Esophagus muscularis mucosa (tissue), 4 donors: ENCODE data around the gene XK. TPM values are rescaled to one million over a fixed set of nuclear protein-coding genes. Genes with fewer than 3 reads are reported as not detected.
"Not testable (repeated sequence)": the region's sequence is repeated elsewhere in the genome, so short reads cannot be mapped to it uniquely, and the experiment has no call there.

Experiments used
- DNase-seq: peaks from one replicate; pipeline ENCODE4 v3.0.0-alpha.2; 2017; ENCODE audit errors: extremely low spot score
- H3K27ac ChIP-seq, 4 donors: fragments of 200-600 bp; sonication (generic); replicated peaks in 1 of 4; 1 replicate in 3 of 4; 2 replicates in 1 of 4; pipeline ENCODE4 v1.5.1; 2016 to 2019; ENCODE audit warnings: mild to moderate bottlenecking in 1 of 4
- H3K27me3 ChIP-seq, 4 donors: fragments of 200-600 bp; sonication (generic); one replicate each; pipeline versions ENCODE4 v1.5.1 to v1.6.0; 2016 to 2019
- H3K36me3 ChIP-seq, 4 donors: fragments of 200-600 bp; sonication (generic); one replicate each; pipeline ENCODE4 v1.5.1; 2016 to 2019
- H3K4me1 ChIP-seq, 4 donors: fragments of 200-600 bp; sonication (generic); one replicate each; pipeline ENCODE4 v1.5.1; 2016 to 2019
- H3K4me3 ChIP-seq, 4 donors: fragments of 200-600 bp; sonication (generic); 1 replicate in 2 of 4; 2 replicates in 2 of 4; pipeline ENCODE4 v1.5.1; 2016 to 2019; ENCODE audit warnings: mild to moderate bottlenecking in 4 of 4, moderate library complexity in 1 of 4
- H3K9me3 ChIP-seq, 4 donors: fragments of 200-600 bp; sonication (generic); 1 replicate in 3 of 4; 2 replicates in 1 of 4; pipeline ENCODE4 v1.5.1; 2016 to 2019
- EP300 ChIP-seq: sonication (generic); formaldehyde crosslinking; IDR thresholded peaks from one replicate; pipeline ENCODE4 v1.6.1; 2017; ENCODE audit warnings: antibody characterized with exemption
- POLR2A ChIP-seq: fragments of 450-650 bp; IDR thresholded peaks from one replicate; pipeline ENCODE4 v1.6.1; 2017; ENCODE audit warnings: antibody characterized with exemption, moderate library complexity, mild to moderate bottlenecking, low read depth
- POLR2AphosphoS5 ChIP-seq, 2 donors: sonication (generic); formaldehyde crosslinking; IDR thresholded peaks; one replicate each; pipeline ENCODE4 v1.6.1; 2017; ENCODE audit warnings: antibody characterized with exemption in 2 of 2
- WGBS: methylation state at CpG from one replicate; pipeline ENCODE4 v1.1.5; 2018; 5-methylcytosine and 5-hydroxymethylcytosine counted together
- intact Hi-C: fragments of 100-400 bp; cut with DNase I; formaldehyde crosslinking; loops from one replicate; pipeline ENCODE4 v1.15.1; 2023
- total RNA-seq, 4 donors: library from RNA; depleted of rRNA; stranded (reverse); fragments of >200 nt; gene quantifications; one replicate each; pipeline versions ENCODE4 v1.1.0 to v1.2.1, GENCODE V29; 2016
- TF ChIP-seq, protein P1 (sequence below), 3 experiments: fragments of 200-600 bp in 2 of 3; fragments of 450-650 bp in 1 of 3; sonication (generic) in 2 of 3; IDR thresholded peaks; one replicate each; pipeline ENCODE4 v1.5.1; 2017 to 2019; ENCODE audit warnings: antibody characterized with exemption in 3 of 3, mild to moderate bottlenecking in 2 of 3, moderate library complexity in 1 of 3

XK gene
- total RNA-seq, 4 donors from 2014 or later, result 8.4 to 11.9 (median 9.9) TPM

DNA sequence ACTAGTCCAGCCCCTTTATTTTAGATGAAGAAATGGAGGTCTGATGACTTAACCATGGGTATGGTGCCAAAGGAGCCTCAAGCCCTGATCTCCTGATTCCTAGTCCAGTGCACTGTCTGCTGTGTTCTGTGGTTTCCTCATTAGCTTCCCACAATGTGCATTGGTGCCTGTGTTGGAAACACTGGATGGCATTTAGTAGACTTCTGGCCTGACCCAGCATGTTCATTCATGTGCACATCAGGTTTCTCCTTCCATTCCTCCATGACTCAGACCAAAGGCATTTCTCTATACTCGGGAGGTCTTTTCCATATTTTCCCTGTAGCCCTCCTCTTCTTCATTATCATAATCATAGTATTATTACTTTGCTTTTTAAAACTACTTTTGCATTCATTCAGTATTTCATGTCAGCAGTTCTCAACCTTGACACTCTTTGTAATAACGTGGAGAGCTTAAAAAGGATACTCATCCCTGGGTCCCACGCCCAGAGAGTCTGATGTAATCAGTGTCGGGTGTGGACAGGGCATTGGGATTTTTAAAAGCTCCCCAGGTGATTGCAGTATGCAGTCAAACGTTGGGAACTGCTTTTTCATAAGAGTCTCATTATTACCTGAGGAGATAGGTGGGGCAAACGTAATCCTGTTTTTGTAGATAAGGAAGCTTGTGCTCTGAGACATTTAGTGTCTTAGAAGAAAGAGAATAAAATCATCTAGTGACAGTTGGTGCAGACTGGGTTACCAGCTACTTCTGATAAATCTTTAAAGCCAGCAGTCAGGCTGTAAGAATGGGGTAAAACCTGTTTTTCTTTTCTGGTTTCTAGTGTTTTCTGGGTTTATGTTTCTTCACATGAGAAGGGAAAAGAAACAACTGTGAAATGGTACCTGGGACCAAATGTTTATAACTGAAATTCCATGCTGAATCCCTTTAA lies 40.9 kb upstream of the XK start:
- Histone ChIP-seq H3K4me3 (no peak overlapping the region), H3K9me3 (no peaks in the 10 kb centered on the region), H3K36me3 (no peaks in the 10 kb centered on the region), H3K4me1 (no peaks in the 10 kb centered on the region), H3K27ac (no peak overlapping the region), H3K27me3 (no peaks in the 10 kb centered on the region)
- no peak for DNase-seq
- intact Hi-C loops, result no loop called here
- 59% methylated on average over 6 of the region's 6 CpGs for WGBS
- TF ChIP-seq POLR2AphosphoS5 (IDR thresholded peaks at IDR 0.05), result no peak
- no peak for TF ChIP-seq EP300
- TF ChIP-seq, protein P1, sequence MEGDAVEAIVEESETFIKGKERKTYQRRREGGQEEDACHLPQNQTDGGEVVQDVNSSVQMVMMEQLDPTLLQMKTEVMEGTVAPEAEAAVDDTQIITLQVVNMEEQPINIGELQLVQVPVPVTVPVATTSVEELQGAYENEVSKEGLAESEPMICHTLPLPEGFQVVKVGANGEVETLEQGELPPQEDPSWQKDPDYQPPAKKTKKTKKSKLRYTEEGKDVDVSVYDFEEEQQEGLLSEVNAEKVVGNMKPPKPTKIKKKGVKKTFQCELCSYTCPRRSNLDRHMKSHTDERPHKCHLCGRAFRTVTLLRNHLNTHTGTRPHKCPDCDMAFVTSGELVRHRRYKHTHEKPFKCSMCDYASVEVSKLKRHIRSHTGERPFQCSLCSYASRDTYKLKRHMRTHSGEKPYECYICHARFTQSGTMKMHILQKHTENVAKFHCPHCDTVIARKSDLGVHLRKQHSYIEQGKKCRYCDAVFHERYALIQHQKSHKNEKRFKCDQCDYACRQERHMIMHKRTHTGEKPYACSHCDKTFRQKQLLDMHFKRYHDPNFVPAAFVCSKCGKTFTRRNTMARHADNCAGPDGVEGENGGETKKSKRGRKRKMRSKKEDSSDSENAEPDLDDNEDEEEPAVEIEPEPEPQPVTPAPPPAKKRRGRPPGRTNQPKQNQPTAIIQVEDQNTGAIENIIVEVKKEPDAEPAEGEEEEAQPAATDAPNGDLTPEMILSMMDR (IDR thresholded peaks at IDR 0.05), result no peak
- no peak for TF ChIP-seq POLR2A

DNA sequence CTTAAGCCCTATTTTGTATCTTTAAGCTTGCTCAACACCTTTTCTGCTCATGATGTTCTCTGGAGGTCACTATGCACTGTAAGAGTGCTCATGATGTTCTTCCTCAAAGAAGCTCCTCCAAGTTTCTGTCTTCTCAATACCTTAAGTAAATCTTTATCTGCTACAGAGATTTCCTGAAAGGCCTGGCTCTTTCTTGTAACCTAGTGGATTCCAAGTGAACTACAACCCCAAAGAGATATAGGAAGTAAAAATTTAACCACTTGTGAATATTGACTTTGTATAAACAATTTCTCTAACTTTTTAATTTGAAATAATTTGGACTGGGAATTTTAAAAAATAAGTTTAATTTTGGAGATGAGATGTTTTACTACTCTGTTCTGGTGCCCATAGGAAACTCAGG lies 39.3 kb upstream of the XK start:
- Histone ChIP-seq H3K9me3 (no peaks in the 10 kb centered on the region), H3K4me1 (no peaks in the 10 kb centered on the region), H3K36me3 (no peaks in the 10 kb centered on the region), H3K4me3 (no peak overlapping the region), H3K27ac (no peak overlapping the region), H3K27me3 (no peaks in the 10 kb centered on the region)
- DNase-seq, result no peak
- TF ChIP-seq POLR2AphosphoS5 (IDR thresholded peaks at IDR 0.05), result no peak
- TF ChIP-seq, protein P1 (IDR thresholded peaks at IDR 0.05), result no peak
- no peak for TF ChIP-seq EP300
- no peak for TF ChIP-seq POLR2A
- intact Hi-C loops, result no loop called here

- intact Hi-C loops, H3K4me1 ChIP-seq, H3K27ac ChIP-seq, H3K9me3 ChIP-seq, DNase-seq, H3K4me3 ChIP-seq, H3K27me3 ChIP-seq, H3K36me3 ChIP-seq: not testable (repeated sequence)
- WGBS, result 88% methylated on average over 2 of the region's 2 CpGs
Observed at GRCh38 chrX:37650879-37651278, 34.7 kb upstream of the XK start.

GRCh38 chrX:37651921-37652452 lies 33.6 kb upstream of the XK start:
- no peaks in the 10 kb centered on the region for H3K9me3 ChIP-seq
- H3K4me3 ChIP-seq, result no peak overlapping the region
- TF ChIP-seq, protein P1 (IDR thresholded peaks at IDR 0.05), result no peak
- TF ChIP-seq POLR2A (no peak), EP300 (no peak), POLR2AphosphoS5 (IDR thresholded peaks at IDR 0.05) (no peak)
- H3K27ac ChIP-seq, result no peak overlapping the region
- no peaks in the 10 kb centered on the region for H3K27me3 ChIP-seq
- intact Hi-C loops, result no loop called here
- no peaks in the 10 kb centered on the region for H3K36me3 ChIP-seq
- 67% methylated on average over 1 of the region's 1 CpG for WGBS
- no peak for DNase-seq
- no peaks in the 10 kb centered on the region for H3K4me1 ChIP-seq

DNA sequence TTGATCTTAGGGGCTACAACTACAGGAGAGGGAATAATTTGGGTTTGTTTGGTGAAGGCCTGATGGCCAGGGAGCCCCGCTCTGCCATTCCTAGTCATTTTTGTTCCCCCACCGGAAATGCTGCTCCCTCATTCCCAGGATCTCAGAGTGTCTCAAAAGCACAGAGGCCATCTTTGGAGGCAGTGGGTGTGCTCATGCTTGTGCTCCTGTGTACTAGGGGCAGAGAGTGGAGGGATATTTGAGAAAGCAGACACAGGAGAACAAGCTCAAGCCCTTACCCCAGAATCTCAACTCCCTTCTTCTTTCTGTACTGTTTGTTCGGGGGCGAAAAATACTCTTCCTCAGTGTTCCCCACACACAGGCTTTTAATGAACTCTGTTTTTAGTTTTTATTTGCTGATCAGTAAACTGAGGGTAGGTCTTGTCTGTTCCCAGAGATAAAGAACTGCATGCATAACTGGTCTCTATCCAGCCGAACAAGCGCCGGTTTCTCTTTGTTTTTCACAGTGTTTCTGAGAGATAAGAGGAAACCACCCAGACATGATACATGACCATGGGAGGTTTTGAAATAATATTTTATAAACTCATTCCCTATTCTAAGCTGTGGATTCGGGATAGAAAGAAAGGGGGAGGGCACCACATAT lies 32.9 kb upstream of the XK start:
- H3K27me3 ChIP-seq, result no peaks in the 10 kb centered on the region
- WGBS, result 73% methylated on average over 8 of the region's 8 CpGs
- DNase-seq, result no peak
- no peaks in the 10 kb centered on the region for H3K4me1 ChIP-seq
- intact Hi-C loops, result no loop called here
- TF ChIP-seq EP300, result no peak
- no peak for TF ChIP-seq POLR2A
- TF ChIP-seq, protein P1 (IDR thresholded peaks at IDR 0.05), result no peak
- no peak for TF ChIP-seq POLR2AphosphoS5 (IDR thresholded peaks at IDR 0.05)
- H3K4me3 ChIP-seq, result no peak overlapping the region
- no peak overlapping the region for H3K27ac ChIP-seq
- no peaks in the 10 kb centered on the region for H3K36me3 ChIP-seq
- H3K9me3 ChIP-seq, result no peaks in the 10 kb centered on the region
